Liver (tissue), 9 donors: ENCODE measurements around the gene PHF2. TPM values are rescaled to one million over a fixed set of nuclear protein-coding genes. Genes with fewer than 3 reads are reported as not detected.

Experiments
- DNase-seq: peaks from one replicate; pipeline ENCODE4 v3.0.0-alpha.2; 2017; ENCODE audit warnings: low spot score
- H3K27ac ChIP-seq, 2 donors: one replicate each; pipeline ENCODE4 v1.7.0; 2013; ENCODE audit warnings: inconsistent platforms in 2 of 2, low read length in 2 of 2, control low read depth in 1 of 2, low read depth in 1 of 2, mild to moderate bottlenecking in 1 of 2
- H3K27me3 ChIP-seq, 4 donors: one replicate each; pipeline versions ENCODE4 v1.6.1 to v1.7.0; 2013; ENCODE audit warnings: low read length in 3 of 4, inconsistent platforms in 1 of 4, mild to moderate bottlenecking in 1 of 4, moderate library complexity in 1 of 4; ENCODE audit not compliant: control insufficient read depth in 4 of 4, insufficient read depth in 4 of 4
- H3K36me3 ChIP-seq, 4 donors: one replicate each; pipeline versions ENCODE4 v1.6.1 to v1.7.0; 2013; ENCODE audit warnings: low read length in 3 of 4, mild to moderate bottlenecking in 3 of 4, low read depth in 1 of 4, moderate library complexity in 1 of 4; ENCODE audit not compliant: control insufficient read depth in 4 of 4, insufficient read depth in 3 of 4
- H3K4me1 ChIP-seq, 4 donors: one replicate each; pipeline versions ENCODE4 v1.6.1 to v1.7.0; 2013; ENCODE audit warnings: low read length in 3 of 4, mild to moderate bottlenecking in 3 of 4, moderate library complexity in 1 of 4; ENCODE audit not compliant: control insufficient read depth in 4 of 4, insufficient read depth in 4 of 4
- H3K4me3 ChIP-seq, 3 donors: one replicate each; pipeline versions ENCODE4 v1.6.1 to v1.7.0; 2013; ENCODE audit warnings: low read length in 3 of 3, control low read depth in 1 of 3, low read depth in 1 of 3, mild to moderate bottlenecking in 1 of 3
- H3K9ac ChIP-seq, 2 donors: one replicate each; pipeline ENCODE4 v1.7.0; 2013; ENCODE audit warnings: low read length in 2 of 2, mild to moderate bottlenecking in 2 of 2, moderate library complexity in 2 of 2, control low read depth in 1 of 2, low read depth in 1 of 2
- H3K9me3 ChIP-seq, 4 donors: one replicate each; pipeline versions ENCODE4 v1.6.1 to v1.7.0; 2013; ENCODE audit warnings: low read length in 3 of 4; ENCODE audit not compliant: control insufficient read depth in 4 of 4
- CTCF ChIP-seq: fragments of 150-350 bp; IDR thresholded peaks from 2 replicates; pipeline ENCODE4 v1.5.1; 2017; ENCODE audit warnings: improper control_type of control experiment, low read depth, low read length; ENCODE audit not compliant: missing input control
- EGR1 ChIP-seq, 2 donors: IDR thresholded peaks; 2 replicates each; pipeline ENCODE4 v1.6.1; 2016 to 2018; ENCODE audit warnings: antibody characterized with exemption in 2 of 2, low read depth in 2 of 2
- FOXA1 ChIP-seq: IDR thresholded peaks from 2 replicates; pipeline ENCODE4 v1.6.1; 2016; ENCODE audit warnings: antibody characterized with exemption
- FOXA2 ChIP-seq: IDR thresholded peaks from 2 replicates; pipeline ENCODE4 v1.6.1; 2016; ENCODE audit warnings: antibody characterized with exemption
- GABPA ChIP-seq, 2 donors: IDR thresholded peaks in 1 of 2; conservative IDR thresholded peaks in 1 of 2; 2 replicates each; pipeline ENCODE4 v1.6.1; 2016; ENCODE audit warnings: antibody characterized with exemption in 2 of 2, mild to moderate bottlenecking in 1 of 2, moderate library complexity in 1 of 2
- HNF4A ChIP-seq, 2 donors: conservative IDR thresholded peaks; 2 replicates each; pipeline ENCODE4 v1.6.1; 2016; ENCODE audit warnings: antibody characterized with exemption in 2 of 2, mild to moderate bottlenecking in 2 of 2
- HNF4G ChIP-seq: IDR thresholded peaks from 2 replicates; pipeline ENCODE4 v1.6.1; 2016; ENCODE audit warnings: antibody characterized with exemption
- JUND ChIP-seq, 2 donors: IDR thresholded peaks; 2 replicates each; pipeline ENCODE4 v1.6.1; 2016; ENCODE audit warnings: antibody characterized with exemption in 2 of 2
- MAX ChIP-seq: IDR thresholded peaks from 2 replicates; pipeline ENCODE4 v1.6.1; 2016; ENCODE audit warnings: antibody characterized with exemption
- NR2F2 ChIP-seq: IDR thresholded peaks from 2 replicates; pipeline ENCODE4 v1.6.1; 2016; ENCODE audit warnings: antibody characterized with exemption
- RAD21 ChIP-seq, 2 donors: IDR thresholded peaks; 2 replicates each; pipeline ENCODE4 v1.6.1; 2016; ENCODE audit warnings: antibody characterized with exemption in 2 of 2, mild to moderate bottlenecking in 2 of 2
- RXRA ChIP-seq, 2 donors: IDR thresholded peaks; 2 replicates each; pipeline ENCODE4 v1.6.1; 2017 to 2018; ENCODE audit warnings: antibody characterized with exemption in 2 of 2, mild to moderate bottlenecking in 1 of 2
- SP1 ChIP-seq: IDR thresholded peaks from 2 replicates; pipeline ENCODE4 v1.6.1; 2018; ENCODE audit warnings: antibody characterized with exemption, mild to moderate bottlenecking
- TAF1 ChIP-seq: conservative IDR thresholded peaks from 2 replicates; pipeline ENCODE4 v1.6.1; 2016; ENCODE audit warnings: antibody characterized with exemption, mild to moderate bottlenecking
- ZBTB33 ChIP-seq: IDR thresholded peaks from 2 replicates; pipeline ENCODE4 v1.6.1; 2016; ENCODE audit warnings: antibody characterized with exemption
- WGBS: extraction: QIAGEN DNeasy Blood & Tissue Kit; methylation state at CpG from one replicate; pipeline ENCODE4 v1.1.7; 2013; 5-methylcytosine and 5-hydroxymethylcytosine counted together
- polyA plus RNA-seq, 2 donors: library from polyadenylated mRNA; stranded (reverse) in 1 of 2; unstranded in 1 of 2; fragments of 200-250 nt in 1 of 2; fragments of >200 nt in 1 of 2; fragmentation: Nextera tagmentation in 1 of 2; extraction: Ambion mirVana in 1 of 2; gene quantifications; one replicate each; pipeline versions ENCODE4 v1.2.1 to v1.2.3, GENCODE V29; 2013 to 2015
- total RNA-seq, 2 donors: library from RNA; depleted of rRNA; stranded (reverse); fragments of >200 nt; gene quantifications; one replicate each; pipeline ENCODE4 v1.2.3, GENCODE V29; 2014
- donor health status: healthy.
- donor health status: healthy.
- donor health status: healthy.
- donor health status: healthy.
- donor health status: healthy.

Gene PHF2
- total and polyA plus RNA-seq, 4 donors, result 2.3 to 8.6 (median 6.7) TPM

GRCh38 chr9:93652604-93653592 is 76.5 kb downstream of the PHF2 start:
- no peak for TF ChIP-seq SP1
- TF ChIP-seq EGR1 (IDR thresholded peaks at IDR 0.05; ENCODE audit: low read depth in 2 of 2), result no peak
- TF ChIP-seq ZBTB33, result no peak
- TF ChIP-seq RXRA (IDR thresholded peaks at IDR 0.05), result no peak
- TF ChIP-seq FOXA1, result no peak
- no peak for TF ChIP-seq CTCF
- no peak for TF ChIP-seq NR2F2
- no peak for TF ChIP-seq FOXA2
- TF ChIP-seq GABPA (IDR thresholded peaks at IDR 0.05 in 1 of 2, conservative IDR thresholded peaks at IDR 0.05 in 1 of 2), result no peak
- TF ChIP-seq RAD21 (IDR thresholded peaks at IDR 0.05), result no peak
- no peak for TF ChIP-seq HNF4A (conservative IDR thresholded peaks at IDR 0.05)
- no peak for TF ChIP-seq TAF1
- no peak for TF ChIP-seq JUND (IDR thresholded peaks at IDR 0.05)
- TF ChIP-seq MAX, result no peak
- TF ChIP-seq HNF4G, result no peak
- H3K36me3 ChIP-seq, result peaks cover 2 to 73% (median 22%) of the 10 kb centered on the region in 4 donors

GRCh38 chr9:93653760-93654159 is 77.4 kb downstream of the PHF2 start:
- H3K9me3 ChIP-seq, result no peaks in the 10 kb centered on the region
- no peak overlapping the region for H3K27ac ChIP-seq
- H3K27me3 ChIP-seq, result no peaks in the 10 kb centered on the region
- peaks cover 2 to 71% (median 21%) of the 10 kb centered on the region in 4 donors for H3K36me3 ChIP-seq
- no peaks in the 10 kb centered on the region for H3K4me1 ChIP-seq
- WGBS, result 93% methylated on average over 3 of the region's 3 CpGs
- TF ChIP-seq TAF1 (no peak), CTCF (no peak), EGR1 (IDR thresholded peaks at IDR 0.05; ENCODE audit: low read depth in 2 of 2) (no peak), GABPA (IDR thresholded peaks at IDR 0.05 in 1 of 2, conservative IDR thresholded peaks at IDR 0.05 in 1 of 2) (no peak), NR2F2 (no peak)
- H3K4me3 ChIP-seq, result no peak overlapping the region
- no peak overlapping the region for H3K9ac ChIP-seq
- no peak for DNase-seq

More at GRCh38 chr9:93652604-93653592, 76.5 kb downstream of the PHF2 start:
- no peak for DNase-seq
- H3K9me3 ChIP-seq, result no peaks in the 10 kb centered on the region
- H3K4me3 ChIP-seq, result no peak overlapping the region
- WGBS, result 93% methylated on average over 24 of the region's 24 CpGs
- no peak overlapping the region for H3K27ac ChIP-seq
- no peak overlapping the region for H3K9ac ChIP-seq
- no peaks in the 10 kb centered on the region for H3K27me3 ChIP-seq
- no peaks in the 10 kb centered on the region for H3K4me1 ChIP-seq
